Caco-2 (cell line): ENCODE results near the gene NALF2. TPM values are rescaled to one million over a fixed set of nuclear protein-coding genes. Genes with fewer than 3 reads are reported as not detected.

Source experiments
- BruUV-seq: library from RNA; stranded (reverse); fragments of 400-500 nt; replicated peaks from 2 replicates; lab custom pipeline; 2021; lab: Mats Ljungman, UMichigan
- CTCF ChIA-PET: fragments of 300-600 bp; sonication (Branson Sonifier 250); formaldehyde crosslinking; loops from one replicate; lab custom pipeline; 2022; ENCODE audit warnings: antibody characterized with exemption; lab: Charles Lee
- POLR2A ChIA-PET: fragments of 300-600 bp; sonication (Branson Sonifier 250); formaldehyde crosslinking; loops from one replicate; lab custom pipeline; 2022; ENCODE audit warnings: antibody characterized with exemption; lab: Charles Lee
- DNase-seq, 2 experiments: peaks; one replicate each; pipeline versions ENCODE4 v3.0.0 to v3.0.0-alpha.2; 2020 to 2022
- H3K27me3 ChIP-seq: replicated peaks from 2 replicates; pipeline ENCODE4 v1.6.0; 2011; ENCODE audit warnings: low read length; ENCODE audit not compliant: control insufficient read depth, insufficient read depth
- H3K36me3 ChIP-seq: 2 replicates; pipeline ENCODE4 v1.5.1; 2011; ENCODE audit warnings: low read length; ENCODE audit not compliant: control insufficient read depth, insufficient read depth
- H3K4me1 ChIP-seq: fragments of 250-450 bp; sonication (Bioruptor Pico); 2 replicates; pipeline ENCODE4 v1.5.1; 2020; ENCODE audit warnings: mild to moderate bottlenecking
- H3K4me3 ChIP-seq: 2 replicates; pipeline ENCODE4 v1.5.1; 2011; ENCODE audit warnings: low read depth, mild to moderate bottlenecking, control low read depth, low read length
- H3K9me3 ChIP-seq: fragments of 250-450 bp; sonication (Bioruptor Pico); 2 replicates; pipeline ENCODE4 v1.5.1; 2020; ENCODE audit warnings: mild to moderate bottlenecking, moderate library complexity
- H3K27ac Mint-ChIP-seq: one replicate; pipeline ENCODE4 v1.8.0; 2022; ENCODE audit warnings: mixed read lengths; ENCODE audit not compliant: unreplicated experiment
- H3K27me3 Mint-ChIP-seq: one replicate; pipeline ENCODE4 v1.8.0; 2022; ENCODE audit warnings: mixed read lengths; ENCODE audit not compliant: insufficient read depth, unreplicated experiment
- H3K36me3 Mint-ChIP-seq: one replicate; pipeline ENCODE4 v1.8.0; 2022; ENCODE audit warnings: mild to moderate bottlenecking, mixed read lengths; ENCODE audit not compliant: insufficient read depth, unreplicated experiment
- H3K4me1 Mint-ChIP-seq: one replicate; pipeline ENCODE4 v1.8.0; 2022; ENCODE audit warnings: low read depth, mixed read lengths; ENCODE audit not compliant: unreplicated experiment
- H3K4me3 Mint-ChIP-seq: one replicate; pipeline ENCODE4 v1.8.0; 2022; ENCODE audit warnings: mild to moderate bottlenecking, moderate library complexity, mixed read lengths; ENCODE audit not compliant: unreplicated experiment
- H3K9me3 Mint-ChIP-seq: one replicate; pipeline ENCODE4 v1.8.0; 2022; ENCODE audit warnings: mixed read lengths; ENCODE audit not compliant: unreplicated experiment
- CTCF ChIP-seq, 2 experiments: fragments of 200-600 bp in 1 of 2; IDR thresholded peaks; 1 replicate in 1 of 2; 2 replicates in 1 of 2; pipeline versions ENCODE4 v1.5.1 to v1.8.0; 2011 to 2022; ENCODE audit warnings: antibody characterized with exemption in 1 of 2, control low read depth in 1 of 2, inconsistent platforms in 1 of 2, low read depth in 1 of 2, low read length in 1 of 2, mild to moderate bottlenecking in 1 of 2, moderate library complexity in 1 of 2; ENCODE audit not compliant: insufficient read depth in 1 of 2, severe bottlenecking in 1 of 2, unreplicated experiment in 1 of 2
- intact Hi-C: fragments of 100-400 bp; cut with micrococcal nuclease; formaldehyde crosslinking; loops from one replicate; pipeline ENCODE4 v1.10.0; 2022; ENCODE audit not compliant: unreplicated experiment
- total RNA-seq: library from RNA; stranded (reverse); gene quantifications from 2 replicates; pipeline ENCODE4 v1.2.3, GENCODE V29; 2022

NALF2 gene
- total RNA-seq, 1 experiment from 2014 or later = 3.1 TPM

GRCh38 chrX:69510914-69511513 is 6.9 kb downstream of the NALF2 start:
- no peak overlapping the region for H3K4me3 ChIP-seq
- ChIA-PET POLR2A (no interaction called here), CTCF (no interaction called here)
- no peaks in the 10 kb centered on the region for H3K36me3 ChIP-seq
- H3K9me3 ChIP-seq = no peaks in the 10 kb centered on the region
- H3K27me3 Mint-ChIP-seq = no peaks in the 10 kb centered on the region
- no peak for TF ChIP-seq CTCF (IDR thresholded peaks at IDR 0.05; ENCODE audit: insufficient read depth in 1 of 2, low read depth in 1 of 2, low read length in 1 of 2, severe bottlenecking in 1 of 2, unreplicated experiment in 1 of 2)
- H3K36me3 Mint-ChIP-seq = no peaks in the 10 kb centered on the region
- DNase-seq = no peak
- intact Hi-C loops = no loop called here
- H3K4me3 Mint-ChIP-seq = no peak overlapping the region
- no peaks in the 10 kb centered on the region for H3K27me3 ChIP-seq
- H3K4me1 Mint-ChIP-seq = no peaks in the 10 kb centered on the region
- H3K27ac Mint-ChIP-seq = no peak overlapping the region
- no TSS peak for BruUV-seq
- H3K9me3 Mint-ChIP-seq = no peaks in the 10 kb centered on the region
- H3K4me1 ChIP-seq = no peaks in the 10 kb centered on the region

- DNase-seq = no peak
- no peak overlapping the region for H3K4me3 ChIP-seq
- H3K36me3 Mint-ChIP-seq = no peaks in the 10 kb centered on the region
- no peaks in the 10 kb centered on the region for H3K9me3 ChIP-seq
- no peaks in the 10 kb centered on the region for H3K9me3 Mint-ChIP-seq
- no TSS peak for BruUV-seq
- peaks cover 6% of the 10 kb centered on the region for H3K4me1 Mint-ChIP-seq
- no peaks in the 10 kb centered on the region for H3K27me3 ChIP-seq
- TF ChIP-seq CTCF (IDR thresholded peaks at IDR 0.05; ENCODE audit: insufficient read depth in 1 of 2, low read depth in 1 of 2, low read length in 1 of 2, severe bottlenecking in 1 of 2, unreplicated experiment in 1 of 2) = no peak
- intact Hi-C loops = no loop called here
- H3K36me3 ChIP-seq = no peaks in the 10 kb centered on the region
- CTCF ChIA-PET = no interaction called here
- POLR2A ChIA-PET = no interaction called here
- no peaks in the 10 kb centered on the region for H3K27me3 Mint-ChIP-seq
- no peaks in the 10 kb centered on the region for H3K4me1 ChIP-seq
- no peak overlapping the region for H3K4me3 Mint-ChIP-seq
- no peak overlapping the region for H3K27ac Mint-ChIP-seq
These were observed 17.9 kb downstream of the NALF2 start for GRCh38 chrX:69522052-69522451.

GRCh38 chrX:69523314-69523713 is 19.2 kb downstream of the NALF2 start:
- no peak overlapping the region for H3K4me3 Mint-ChIP-seq
- intact Hi-C loops = no loop called here
- Histone ChIP-seq H3K27me3 (no peaks in the 10 kb centered on the region), H3K4me3 (no peak overlapping the region), H3K36me3 (no peaks in the 10 kb centered on the region), H3K9me3 (no peaks in the 10 kb centered on the region), H3K4me1 (no peaks in the 10 kb centered on the region)
- H3K9me3 Mint-ChIP-seq = no peaks in the 10 kb centered on the region
- BruUV-seq = no TSS peak
- ChIA-PET POLR2A (no interaction called here), CTCF (no interaction called here)
- no peak overlapping the region for H3K27ac Mint-ChIP-seq
- TF ChIP-seq CTCF (IDR thresholded peaks at IDR 0.05; ENCODE audit: insufficient read depth in 1 of 2, low read depth in 1 of 2, low read length in 1 of 2, severe bottlenecking in 1 of 2, unreplicated experiment in 1 of 2) = no peak
- DNase-seq = no peak
- H3K36me3 Mint-ChIP-seq = no peaks in the 10 kb centered on the region
- peaks cover 6% of the 10 kb centered on the region for H3K4me1 Mint-ChIP-seq
- no peaks in the 10 kb centered on the region for H3K27me3 Mint-ChIP-seq
